Loucy (cell line): ENCODE measurements around the gene FOXM1.

Experiments
- CTCF ChIP-seq: fragments of 200-600 bp; sonication (generic); conservative IDR thresholded peaks from 2 replicates; pipeline ENCODE4 v1.5.1; 2014; ENCODE audit warnings: mild to moderate bottlenecking, antibody characterized with exemption, low read length
- EZH2phosphoT487 ChIP-seq: fragments of 200-600 bp; IDR thresholded peaks from 2 replicates; pipeline ENCODE4 v1.6.1; 2018; ENCODE audit warnings: antibody characterized with exemption, mild to moderate bottlenecking, moderate library complexity, borderline replicate concordance

GRCh38 chr12:2857021-2857431, 19.9 kb downstream of the FOXM1 start, which contains the start of gene TEX52:
- TF ChIP-seq CTCF: no peak
- no peak for TF ChIP-seq EZH2phosphoT487
